Neural progenitor cell (in vitro differentiated cells): ENCODE data around the gene KCNB1. TPM values are rescaled to one million over a fixed set of nuclear protein-coding genes. Genes with fewer than 3 reads are reported as not detected.

Source experiments
- DNase-seq: peaks from one replicate; pipeline ENCODE4 v3.0.0-alpha.2; 2016; ENCODE audit warnings: low spot score
- H2AFZ ChIP-seq: fragments of 200-600 bp; sonication (generic); replicated peaks from 2 replicates; pipeline ENCODE4 v1.6.1; 2016; ENCODE audit warnings: antibody characterized with exemption
- H3F3A ChIP-seq: fragments of 200-600 bp; sonication (generic); 2 replicates; pipeline ENCODE4 v1.6.1; 2016; ENCODE audit warnings: antibody characterized with exemption, low read depth
- H3K27ac ChIP-seq: fragments of 200-600 bp; sonication (generic); 2 replicates; pipeline ENCODE4 v1.5.1; 2016; ENCODE audit warnings: mild to moderate bottlenecking
- H3K27me3 ChIP-seq: fragments of 200-600 bp; sonication (generic); 2 replicates; pipeline ENCODE4 v1.6.1; 2016; ENCODE audit warnings: mild to moderate bottlenecking, moderate library complexity
- H3K36me3 ChIP-seq: fragments of 200-600 bp; sonication (generic); 2 replicates; pipeline ENCODE4 v1.5.1; 2016
- H3K4me1 ChIP-seq: fragments of 200-600 bp; sonication (generic); 2 replicates; pipeline ENCODE4 v1.6.1; 2016; ENCODE audit warnings: mixed run types
- H3K4me2 ChIP-seq: fragments of 200-600 bp; sonication (generic); 2 replicates; pipeline ENCODE4 v1.6.1; 2016
- H3K4me3 ChIP-seq: fragments of 200-600 bp; sonication (generic); 2 replicates; pipeline ENCODE4 v1.5.1; 2016
- H3K79me2 ChIP-seq: fragments of 200-600 bp; sonication (generic); 2 replicates; pipeline ENCODE4 v1.6.1; 2016; ENCODE audit warnings: low read depth
- H3K9ac ChIP-seq: fragments of 200-600 bp; sonication (generic); 2 replicates; pipeline ENCODE4 v1.6.1; 2016
- H3K9me3 ChIP-seq: fragments of 200-600 bp; sonication (generic); 2 replicates; pipeline ENCODE4 v1.5.1; 2016; ENCODE audit warnings: low read depth
- H4K20me1 ChIP-seq: fragments of 200-600 bp; sonication (generic); 2 replicates; pipeline ENCODE4 v1.6.1; 2016; ENCODE audit warnings: low read depth
- H3K27ac Mint-ChIP-seq: 3 replicates; pipeline ENCODE4 v1.8.0; 2021; ENCODE audit warnings: mixed read lengths
- H3K27me3 Mint-ChIP-seq: 2 replicates; pipeline ENCODE4 v1.8.0; 2022; ENCODE audit warnings: low read depth, mild to moderate bottlenecking, inconsistent platforms, moderate library complexity, mixed read lengths; ENCODE audit not compliant: insufficient read depth
- H3K36me3 Mint-ChIP-seq: 3 replicates; pipeline ENCODE4 v1.8.0; 2021; ENCODE audit warnings: mixed read lengths
- H3K4me1 Mint-ChIP-seq: 3 replicates; pipeline ENCODE4 v1.8.0; 2021; ENCODE audit warnings: mixed read lengths
- H3K4me3 Mint-ChIP-seq: 3 replicates; pipeline ENCODE4 v1.8.0; 2021; ENCODE audit warnings: mild to moderate bottlenecking, moderate library complexity, mixed read lengths
- H3K9me3 Mint-ChIP-seq: 3 replicates; pipeline ENCODE4 v1.8.0; 2020; ENCODE audit warnings: mixed read lengths
- CTCF ChIP-seq: fragments of 200-600 bp; sonication (generic); IDR thresholded peaks from 2 replicates; pipeline ENCODE4 v1.5.1; 2017; ENCODE audit warnings: antibody characterized with exemption, mild to moderate bottlenecking
- EZH2 ChIP-seq: fragments of 200-600 bp; sonication (generic); IDR thresholded peaks from 2 replicates; pipeline ENCODE4 v1.6.1; 2017; ENCODE audit warnings: antibody characterized with exemption, mild to moderate bottlenecking, moderate library complexity
- EZH2phosphoT487 ChIP-seq: fragments of 200-600 bp; sonication (generic); IDR thresholded peaks from 2 replicates; pipeline ENCODE4 v1.6.1; 2017; ENCODE audit warnings: antibody characterized with exemption
- total RNA-seq: library from RNA; depleted of rRNA; stranded (reverse); fragments of >200 nt; gene quantifications from 2 replicates; pipeline ENCODE4 v1.2.3, GENCODE V29; 2015; ENCODE audit warnings: low replicate concordance

The KCNB1 gene
- total RNA-seq, 1 donor from 2014 or later, result 0.97 TPM

- H3K36me3 ChIP-seq, result no peaks in the 10 kb centered on the region
- H3F3A ChIP-seq, result no peaks in the 10 kb centered on the region
- H3K27me3 ChIP-seq, result no peaks in the 10 kb centered on the region
- no peaks in the 10 kb centered on the region for H4K20me1 ChIP-seq
- Mint-ChIP-seq H3K9me3 (no peaks in the 10 kb centered on the region), H3K4me1 (peaks cover 11% of the 10 kb centered on the region), H3K4me3 (no peak overlapping the region), H3K27ac (no peak overlapping the region), H3K36me3 (no peaks in the 10 kb centered on the region), H3K27me3 (peaks cover 2% of the 10 kb centered on the region)
- H3K79me2 ChIP-seq, result no peaks in the 10 kb centered on the region
- no peak overlapping the region for H3K27ac ChIP-seq
- H3K4me1 ChIP-seq, result no peaks in the 10 kb centered on the region
- no peak for DNase-seq
- H3K9ac ChIP-seq, result no peak overlapping the region
- H3K9me3 ChIP-seq, result no peaks in the 10 kb centered on the region
- no peak overlapping the region for H2AFZ ChIP-seq
- no peak overlapping the region for H3K4me2 ChIP-seq
- TF ChIP-seq CTCF (no peak), EZH2 (no peak), EZH2phosphoT487 (no peak)
- H3K4me3 ChIP-seq, result no peak overlapping the region
Measured at GRCh38 chr20:49427751-49428518, 54.5 kb downstream of the KCNB1 start.

- Histone ChIP-seq H3K9ac (no peak overlapping the region), H3K27ac (no peak overlapping the region), H3K79me2 (no peaks in the 10 kb centered on the region), H2AFZ (no peak overlapping the region), H4K20me1 (no peaks in the 10 kb centered on the region), H3K4me1 (no peaks in the 10 kb centered on the region), H3K9me3 (no peaks in the 10 kb centered on the region), H3K27me3 (no peaks in the 10 kb centered on the region), H3K4me3 (no peak overlapping the region), H3K36me3 (no peaks in the 10 kb centered on the region), H3K4me2 (no peak overlapping the region), H3F3A (no peaks in the 10 kb centered on the region)
- no peak for TF ChIP-seq EZH2phosphoT487
- Mint-ChIP-seq H3K9me3 (no peaks in the 10 kb centered on the region), H3K27me3 (peaks cover 5% of the 10 kb centered on the region), H3K27ac (no peak overlapping the region), H3K36me3 (no peaks in the 10 kb centered on the region), H3K4me3 (no peak overlapping the region), H3K4me1 (peaks cover 11% of the 10 kb centered on the region)
- no peak for DNase-seq
Measured at GRCh38 chr20:49426873-49427272, 55.6 kb downstream of the KCNB1 start.

- Histone ChIP-seq H3K9ac (no peak overlapping the region), H3K79me2 (no peaks in the 10 kb centered on the region), H3K36me3 (no peaks in the 10 kb centered on the region), H3K27ac (no peak overlapping the region), H3K27me3 (no peaks in the 10 kb centered on the region), H3K4me3 (no peak overlapping the region), H3F3A (no peaks in the 10 kb centered on the region), H3K9me3 (no peaks in the 10 kb centered on the region), H2AFZ (no peak overlapping the region), H3K4me2 (no peak overlapping the region), H4K20me1 (no peaks in the 10 kb centered on the region), H3K4me1 (no peaks in the 10 kb centered on the region)
- DNase-seq, result no peak
- no peaks in the 10 kb centered on the region for H3K36me3 Mint-ChIP-seq
- peaks cover 11% of the 10 kb centered on the region for H3K4me1 Mint-ChIP-seq
- H3K27me3 Mint-ChIP-seq, result peaks cover 5% of the 10 kb centered on the region
- H3K9me3 Mint-ChIP-seq, result no peaks in the 10 kb centered on the region
- no peak overlapping the region for H3K4me3 Mint-ChIP-seq
- H3K27ac Mint-ChIP-seq, result no peak overlapping the region
- TF ChIP-seq CTCF, result no peak
- TF ChIP-seq EZH2, result no peak
- TF ChIP-seq EZH2phosphoT487, result no peak
Measured at GRCh38 chr20:49426395-49426794, 56.1 kb downstream of the KCNB1 start.

DNA sequence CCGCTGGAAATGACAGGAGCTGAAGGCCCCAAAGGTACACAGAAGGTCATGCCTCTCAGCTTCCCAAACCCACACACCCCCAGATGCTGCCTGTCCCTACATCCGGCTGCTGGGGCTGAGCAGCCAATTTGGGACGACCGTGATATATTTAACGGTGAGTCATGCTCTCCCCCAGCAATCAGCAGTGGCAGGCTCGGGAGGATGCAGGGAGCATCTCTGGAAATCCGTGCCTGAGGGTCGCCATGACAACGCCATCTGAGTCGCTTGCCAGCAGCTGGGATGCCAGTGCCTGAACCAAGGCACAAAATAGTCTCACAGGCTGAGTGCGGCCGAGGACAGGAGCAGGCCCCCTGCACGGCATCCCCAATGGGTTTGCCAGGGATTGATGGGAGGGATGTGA is 57.9 kb downstream of the KCNB1 start:
- no peaks in the 10 kb centered on the region for H3K79me2 ChIP-seq
- H2AFZ ChIP-seq, result no peak overlapping the region
- no peak overlapping the region for H3K9ac ChIP-seq
- TF ChIP-seq CTCF, result no peak
- no peak for TF ChIP-seq EZH2
- no peak for TF ChIP-seq EZH2phosphoT487
- Mint-ChIP-seq H3K4me1 (peaks cover 11% of the 10 kb centered on the region), H3K36me3 (no peaks in the 10 kb centered on the region), H3K27me3 (peaks cover 5% of the 10 kb centered on the region), H3K9me3 (no peaks in the 10 kb centered on the region), H3K4me3 (no peak overlapping the region), H3K27ac (no peak overlapping the region)
- H3K9me3 ChIP-seq, result no peaks in the 10 kb centered on the region
- H4K20me1 ChIP-seq, result no peaks in the 10 kb centered on the region
- no peak overlapping the region for H3K27ac ChIP-seq
- no peak overlapping the region for H3K4me2 ChIP-seq
- no peaks in the 10 kb centered on the region for H3F3A ChIP-seq
- no peaks in the 10 kb centered on the region for H3K36me3 ChIP-seq
- H3K4me3 ChIP-seq, result no peak overlapping the region
- no peaks in the 10 kb centered on the region for H3K4me1 ChIP-seq
- DNase-seq, result peak; percentile 43
- H3K27me3 ChIP-seq, result no peaks in the 10 kb centered on the region
